B cell (primary cell): ENCODE measurements around the gene HEXIM1.

ENCODE experiments used
- EZH2 ChIP-seq: IDR thresholded peaks from 2 replicates; pipeline ENCODE4 v1.6.1; 2012; ENCODE audit warnings: borderline replicate concordance, low read depth, mild to moderate bottlenecking, moderate library complexity, low read length; ENCODE audit not compliant: insufficient read depth, poor library complexity, severe bottlenecking
- TF ChIP-seq, protein P1 (sequence below): fragments of 200-600 bp; IDR thresholded peaks from one replicate; pipeline ENCODE4 v1.8.0; 2022; ENCODE audit warnings: antibody characterized with exemption, mild to moderate bottlenecking

DNA sequence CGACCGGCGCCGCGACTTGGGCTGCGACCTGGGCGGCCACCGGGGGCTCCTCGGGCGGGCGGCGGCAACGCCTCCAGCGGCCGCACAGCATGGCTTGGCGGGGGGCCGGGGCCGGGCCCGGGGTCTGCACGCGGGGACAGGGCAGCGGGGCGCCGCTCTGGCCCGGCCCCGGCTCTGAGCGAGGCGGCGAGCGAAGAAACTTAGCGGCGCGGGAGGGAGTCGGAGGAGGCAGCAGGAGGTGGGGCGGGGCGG, 16.0 kb upstream of the HEXIM1 start, which contains the start of gene PLCD3:
- no peak for TF ChIP-seq EZH2
- TF ChIP-seq, protein P1, sequence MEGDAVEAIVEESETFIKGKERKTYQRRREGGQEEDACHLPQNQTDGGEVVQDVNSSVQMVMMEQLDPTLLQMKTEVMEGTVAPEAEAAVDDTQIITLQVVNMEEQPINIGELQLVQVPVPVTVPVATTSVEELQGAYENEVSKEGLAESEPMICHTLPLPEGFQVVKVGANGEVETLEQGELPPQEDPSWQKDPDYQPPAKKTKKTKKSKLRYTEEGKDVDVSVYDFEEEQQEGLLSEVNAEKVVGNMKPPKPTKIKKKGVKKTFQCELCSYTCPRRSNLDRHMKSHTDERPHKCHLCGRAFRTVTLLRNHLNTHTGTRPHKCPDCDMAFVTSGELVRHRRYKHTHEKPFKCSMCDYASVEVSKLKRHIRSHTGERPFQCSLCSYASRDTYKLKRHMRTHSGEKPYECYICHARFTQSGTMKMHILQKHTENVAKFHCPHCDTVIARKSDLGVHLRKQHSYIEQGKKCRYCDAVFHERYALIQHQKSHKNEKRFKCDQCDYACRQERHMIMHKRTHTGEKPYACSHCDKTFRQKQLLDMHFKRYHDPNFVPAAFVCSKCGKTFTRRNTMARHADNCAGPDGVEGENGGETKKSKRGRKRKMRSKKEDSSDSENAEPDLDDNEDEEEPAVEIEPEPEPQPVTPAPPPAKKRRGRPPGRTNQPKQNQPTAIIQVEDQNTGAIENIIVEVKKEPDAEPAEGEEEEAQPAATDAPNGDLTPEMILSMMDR = no peak
